ENCODE measurements around the gene KRT222. TPM values are rescaled to one million over a fixed set of nuclear protein-coding genes. Genes with fewer than 3 reads are reported as not detected.
A peak's percentile ranks its signal among the peaks of the same experiment; 100 is the strongest.

KRT222 gene
- total RNA-seq: not detected

DNA sequence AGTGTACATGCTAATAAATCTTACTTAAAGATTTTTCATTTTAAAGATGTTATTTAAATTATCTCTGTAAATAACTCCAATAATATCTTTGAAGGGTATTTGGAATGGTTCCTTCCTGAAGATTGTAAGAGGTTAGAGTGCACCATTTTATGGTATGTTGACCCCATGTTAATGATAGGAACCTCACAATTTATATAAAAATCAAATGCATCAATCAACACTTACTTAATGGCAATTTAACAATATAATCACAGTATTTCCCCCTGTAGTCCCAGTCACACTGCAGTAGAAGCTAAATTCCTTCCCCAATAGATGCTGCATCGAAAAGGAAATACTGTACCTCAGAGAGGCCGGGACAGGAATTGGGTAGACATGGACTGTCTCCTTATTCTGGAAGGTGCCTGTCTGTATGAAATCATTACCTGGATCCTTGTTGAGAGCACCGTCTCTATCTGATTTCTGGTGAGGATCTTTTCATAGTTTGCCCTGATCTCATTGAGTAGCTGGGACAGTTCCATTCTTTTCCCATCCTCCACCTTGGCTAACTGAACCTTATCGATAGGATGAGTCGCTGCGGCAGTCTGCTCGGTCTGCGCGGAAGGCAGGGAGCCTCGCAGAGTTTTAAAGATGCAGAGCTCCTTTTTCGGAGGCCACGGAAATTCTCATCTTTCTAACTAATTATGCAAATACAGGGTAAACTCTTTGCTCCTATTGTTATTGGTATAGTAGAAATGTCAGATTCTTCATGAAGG, at the start of gene KRT222:
Gene KRT222, minus strand, starts transcription at position 596 of the 752 bp plus-strand sequence. Its CDS starts 78 bp downstream, at position 518.
- CTCF ChIA-PET: interaction anchor here (0.7 to 2.3 kb wide), 2 partner anchors 128 to 984 kb away, joined by 4 to 5 read pairs; no protein-coding TSS in a partner anchor

DNA sequence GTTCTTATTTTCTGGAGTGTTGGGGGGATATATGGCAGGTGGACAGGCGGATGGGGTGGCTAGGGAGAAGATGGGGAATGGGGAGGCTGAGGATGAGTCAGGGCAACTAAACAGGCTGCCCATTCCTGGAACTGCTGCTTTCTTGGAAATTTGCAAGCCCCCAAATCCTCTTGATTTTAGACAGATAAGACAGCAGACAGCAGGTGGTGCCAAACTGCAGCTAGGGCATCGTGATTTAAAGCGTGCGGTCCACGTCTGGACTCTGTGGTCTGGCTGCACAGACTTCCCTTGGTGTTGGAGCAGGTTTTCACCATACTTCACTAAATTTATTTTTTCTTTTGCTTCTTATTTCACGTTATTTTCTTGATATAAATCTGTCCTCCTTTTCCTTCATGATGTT, 49.5 kb upstream of the KRT222 start:
- Mint-ChIP-seq H3K4me3 (no peak overlapping the region), H3K9me3 (ENCODE audit: low read depth) (no peaks in the 10 kb centered on the region), H3K4me1 (no peaks in the 10 kb centered on the region), H3K36me3 (no peaks in the 10 kb centered on the region), H3K27ac (no peak overlapping the region), H3K27me3 (peaks cover 41% of the 10 kb centered on the region)
- DNase-seq (no peak), ATAC-seq (no peak)
- CTCF ChIA-PET: no interaction called here

More for the DNA sequence above, at the start of gene KRT222:
- Mint-ChIP-seq H3K4me3 (peak within 1 kb of the TSS; percentile 2), H3K9me3 (ENCODE audit: low read depth) (no peaks in the 10 kb centered on the region), H3K27ac (no peak within 1 kb of the TSS), H3K36me3 (peaks cover 2% of the 10 kb centered on the region), H3K27me3 (peaks cover 44% of the 10 kb centered on the region), H3K4me1 (peaks cover 6% of the 10 kb centered on the region)
- no peak for DNase-seq
- ATAC-seq: no peak

DNA sequence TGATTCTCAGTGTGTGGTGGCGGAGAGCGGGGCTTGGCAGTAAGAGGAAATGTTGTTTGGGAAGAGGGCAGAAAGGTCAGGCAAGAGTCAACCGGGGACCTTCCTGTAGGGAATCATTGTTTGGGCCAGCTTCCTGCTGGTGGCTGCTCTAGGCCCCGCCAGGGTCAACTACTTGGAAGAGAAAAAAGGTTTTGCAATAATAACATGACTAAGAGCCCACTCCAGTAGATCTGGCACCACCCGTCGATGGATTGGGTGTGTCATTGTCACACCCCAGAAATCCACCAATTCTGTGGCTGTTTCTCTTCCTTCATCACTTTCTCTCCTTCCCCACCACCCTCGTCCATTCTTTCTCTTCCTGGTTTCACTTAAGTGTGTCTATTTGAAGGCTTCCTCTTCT, 42.8 kb upstream of the KRT222 start:
- no peaks in the 10 kb centered on the region for H3K9me3 Mint-ChIP-seq (ENCODE audit: low read depth)
- CTCF ChIA-PET: no interaction called here
- peak overlapping the region; percentile 11 for H3K27ac Mint-ChIP-seq
- no peak overlapping the region for H3K4me3 Mint-ChIP-seq
- H3K27me3 Mint-ChIP-seq: peaks cover 39% of the 10 kb centered on the region
- no peak for DNase-seq
- H3K36me3 Mint-ChIP-seq: no peaks in the 10 kb centered on the region
- H3K4me1 Mint-ChIP-seq: no peaks in the 10 kb centered on the region
- ATAC-seq: no peak

DNA sequence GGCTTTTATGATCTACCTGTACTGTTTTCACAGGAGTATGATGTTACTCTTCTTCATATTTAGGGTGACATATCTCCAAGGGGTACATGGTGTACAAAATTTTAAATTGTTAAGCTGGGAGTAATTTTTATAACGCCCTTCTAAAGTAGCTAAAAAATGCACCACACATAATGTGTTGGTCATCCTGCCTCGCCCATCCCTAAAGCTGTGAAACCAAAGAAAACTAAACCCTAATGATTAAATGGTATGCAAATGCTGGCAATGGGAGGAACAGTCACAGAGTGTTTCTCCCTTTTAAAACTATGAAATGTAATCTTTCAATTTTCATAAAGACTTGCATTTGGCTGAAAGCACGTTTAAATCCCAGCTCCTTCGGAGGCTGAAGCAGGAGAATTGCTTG, 40.6 kb upstream of the KRT222 start:
- peaks cover 43% of the 10 kb centered on the region for H3K27me3 Mint-ChIP-seq
- CTCF ChIA-PET: interaction anchor here (1.0 to 1.1 kb wide), 2 partner anchors 10 to 85 kb away, joined by 3 to 5 read pairs; no protein-coding TSS in a partner anchor
- H3K36me3 Mint-ChIP-seq: no peaks in the 10 kb centered on the region
- ATAC-seq (no peak), DNase-seq (no peak)
- no peak overlapping the region for H3K27ac Mint-ChIP-seq
- no peaks in the 10 kb centered on the region for H3K9me3 Mint-ChIP-seq (ENCODE audit: low read depth)
- no peaks in the 10 kb centered on the region for H3K4me1 Mint-ChIP-seq
- no peak overlapping the region for H3K4me3 Mint-ChIP-seq

DNA sequence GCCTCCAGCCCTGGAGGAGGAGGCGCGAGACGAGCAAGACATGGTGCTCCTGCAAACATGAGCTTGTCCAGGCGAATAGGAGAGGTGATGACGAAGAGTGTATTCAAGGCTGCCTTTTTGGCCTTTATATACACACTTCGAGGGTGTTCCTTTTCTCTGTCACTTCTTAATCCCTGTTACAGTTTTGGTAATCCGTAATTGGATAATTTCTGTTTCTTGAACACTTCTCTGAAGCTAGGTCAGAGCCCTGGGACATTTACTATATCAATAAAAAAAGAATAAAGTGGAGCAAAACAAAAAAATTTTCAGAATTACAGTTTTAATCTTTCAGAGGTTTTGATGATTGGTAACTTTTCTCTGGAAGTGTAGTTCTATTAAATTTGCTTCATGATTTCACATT, 38.7 kb upstream of the KRT222 start, which contains the start of gene KRT24:
Gene KRT24, minus strand, starts transcription at position 101 of the 400 bp plus-strand sequence. Its CDS starts 59 bp downstream, at position 42.
- ATAC-seq: no peak
- Mint-ChIP-seq H3K4me1 (no peaks in the 10 kb centered on the region), H3K36me3 (no peaks in the 10 kb centered on the region), H3K27me3 (peaks cover 48% of the 10 kb centered on the region), H3K4me3 (no peak within 1 kb of the TSS), H3K27ac (no peak within 1 kb of the TSS), H3K9me3 (ENCODE audit: low read depth) (no peaks in the 10 kb centered on the region)
- no peak for DNase-seq
- CTCF ChIA-PET: interaction anchor here (0.6 to 1.1 kb wide), 2 partner anchors 940 to 945 kb away, joined by 3 read pairs; no protein-coding TSS in a partner anchor

DNA sequence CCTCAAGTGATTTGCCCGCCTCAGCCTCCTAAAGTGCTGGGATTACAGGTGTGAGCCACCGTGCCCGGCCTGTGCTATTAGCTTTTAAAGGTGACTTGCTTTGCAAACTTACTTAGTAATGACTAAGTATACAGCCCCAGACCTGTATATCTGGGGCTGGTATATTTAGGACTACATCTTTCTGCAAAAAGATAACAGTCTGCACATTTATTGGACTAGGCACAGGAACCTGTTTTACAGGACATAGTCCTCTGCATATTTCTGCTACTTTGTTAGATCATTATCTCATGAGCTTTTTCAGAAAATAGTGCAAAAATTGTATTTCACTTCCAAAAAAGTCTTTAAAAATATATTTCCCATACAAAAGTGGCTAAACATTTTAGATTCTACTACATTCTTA, 37.3 kb upstream of the KRT222 start:
- Mint-ChIP-seq H3K9me3 (ENCODE audit: low read depth) (no peaks in the 10 kb centered on the region), H3K4me3 (no peak overlapping the region), H3K27me3 (peaks cover 46% of the 10 kb centered on the region), H3K4me1 (no peaks in the 10 kb centered on the region), H3K27ac (no peak overlapping the region), H3K36me3 (no peaks in the 10 kb centered on the region)
- DNase-seq (no peak), ATAC-seq (no peak)
- CTCF ChIA-PET: no interaction called here

DNA sequence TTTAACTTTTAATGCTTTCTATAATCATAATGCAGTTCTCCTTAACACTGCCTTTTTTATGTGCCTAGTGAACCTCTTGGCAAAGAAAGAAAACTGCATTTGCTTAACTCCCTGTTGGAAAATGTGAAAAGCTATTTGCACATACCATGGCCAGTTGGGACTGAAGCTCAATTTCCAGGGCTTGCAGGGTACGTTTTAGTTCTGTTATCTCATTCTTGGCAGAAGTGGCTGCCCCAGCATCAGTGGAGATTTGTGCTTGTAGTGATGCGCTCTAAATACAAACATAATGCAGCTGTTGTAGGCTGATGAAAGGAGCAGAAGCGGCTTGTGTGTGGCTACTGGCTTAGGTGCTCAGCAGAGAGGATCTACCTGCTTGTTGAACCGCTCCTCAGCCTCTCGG, 34.9 kb upstream of the KRT222 start:
- Mint-ChIP-seq H3K36me3 (no peaks in the 10 kb centered on the region), H3K4me1 (no peaks in the 10 kb centered on the region), H3K27me3 (peaks cover 51% of the 10 kb centered on the region), H3K27ac (no peak overlapping the region), H3K4me3 (no peak overlapping the region), H3K9me3 (ENCODE audit: low read depth) (no peaks in the 10 kb centered on the region)
- no peak for DNase-seq
- no peak for ATAC-seq
- CTCF ChIA-PET: no interaction called here

DNA sequence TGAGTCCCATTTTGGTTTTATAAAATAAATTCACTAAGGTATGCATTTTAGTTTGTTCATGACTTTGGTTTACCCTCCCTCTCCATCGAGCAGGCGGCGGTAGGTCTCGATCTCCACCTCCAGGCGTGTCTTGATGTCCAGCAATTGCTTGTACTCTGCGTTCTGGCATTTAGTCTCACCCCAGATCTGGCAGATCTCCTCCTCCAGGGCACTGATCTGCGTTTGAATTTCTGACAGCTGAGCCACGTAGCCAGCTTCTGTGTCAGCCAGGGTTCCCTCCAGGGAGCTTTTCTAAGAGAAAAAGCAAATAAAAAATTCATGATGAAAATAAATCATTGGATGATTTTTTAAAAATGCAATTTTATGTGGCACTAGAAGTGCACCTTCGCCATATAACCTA, 34.4 kb upstream of the KRT222 start:
- no peak for ATAC-seq
- no peak overlapping the region for H3K4me3 Mint-ChIP-seq
- H3K4me1 Mint-ChIP-seq: no peaks in the 10 kb centered on the region
- no peaks in the 10 kb centered on the region for H3K9me3 Mint-ChIP-seq (ENCODE audit: low read depth)
- H3K27ac Mint-ChIP-seq: no peak overlapping the region
- CTCF ChIA-PET: no interaction called here
- no peak for DNase-seq
- peaks cover 49% of the 10 kb centered on the region for H3K27me3 Mint-ChIP-seq
- no peaks in the 10 kb centered on the region for H3K36me3 Mint-ChIP-seq

DNA sequence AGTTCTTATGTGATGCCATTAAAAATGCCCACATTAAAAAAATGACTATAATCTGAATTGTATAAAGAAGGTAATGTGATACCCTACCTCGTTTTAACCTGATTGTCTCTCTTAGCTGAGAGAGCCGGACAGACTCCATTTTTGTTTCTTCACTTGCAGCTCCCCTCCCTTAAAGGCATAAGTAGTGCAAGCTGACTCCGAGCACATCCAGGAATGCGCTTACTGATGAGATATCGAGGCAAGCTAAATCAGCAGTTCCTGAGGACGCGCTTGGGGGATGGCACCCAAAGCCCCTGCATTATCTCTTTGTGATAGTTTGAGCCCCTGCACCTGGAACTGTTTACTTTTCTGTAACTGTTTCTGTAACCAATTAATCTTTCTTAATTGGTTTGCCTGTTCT, 32.3 kb upstream of the KRT222 start:
- Mint-ChIP-seq H3K27ac (no peak overlapping the region), H3K4me3 (no peak overlapping the region), H3K9me3 (ENCODE audit: low read depth) (no peaks in the 10 kb centered on the region), H3K36me3 (no peaks in the 10 kb centered on the region), H3K4me1 (no peaks in the 10 kb centered on the region), H3K27me3 (peaks cover 53% of the 10 kb centered on the region)
- CTCF ChIA-PET: no interaction called here
- DNase-seq: no peak
- no peak for ATAC-seq

DNA sequence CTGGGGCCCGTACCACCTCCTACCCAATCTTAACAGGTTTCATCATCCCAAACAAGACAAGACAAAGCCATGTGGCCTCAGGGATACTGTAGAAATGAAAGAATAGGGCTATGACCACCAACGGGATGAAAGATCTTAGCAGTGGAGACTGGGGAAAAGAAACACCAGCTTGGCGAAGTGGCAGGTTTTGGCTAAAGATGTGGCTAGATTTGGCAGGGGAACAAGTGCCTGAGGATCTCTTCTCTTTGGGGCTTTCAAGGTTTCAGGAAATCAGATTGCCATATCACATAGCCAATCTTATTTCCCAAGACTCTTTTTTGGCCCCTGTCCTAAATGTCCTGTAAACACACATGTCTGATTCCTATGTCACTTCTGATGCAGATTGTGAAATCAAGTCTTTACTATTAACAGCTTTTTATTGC, 31.7 kb upstream of the KRT222 start:
- Mint-ChIP-seq H3K27ac (no peak overlapping the region), H3K27me3 (peaks cover 55% of the 10 kb centered on the region), H3K9me3 (ENCODE audit: low read depth) (no peaks in the 10 kb centered on the region), H3K4me3 (no peak overlapping the region), H3K4me1 (no peaks in the 10 kb centered on the region), H3K36me3 (no peaks in the 10 kb centered on the region)
- DNase-seq (no peak), ATAC-seq (no peak)
- CTCF ChIA-PET: no interaction called here

DNA sequence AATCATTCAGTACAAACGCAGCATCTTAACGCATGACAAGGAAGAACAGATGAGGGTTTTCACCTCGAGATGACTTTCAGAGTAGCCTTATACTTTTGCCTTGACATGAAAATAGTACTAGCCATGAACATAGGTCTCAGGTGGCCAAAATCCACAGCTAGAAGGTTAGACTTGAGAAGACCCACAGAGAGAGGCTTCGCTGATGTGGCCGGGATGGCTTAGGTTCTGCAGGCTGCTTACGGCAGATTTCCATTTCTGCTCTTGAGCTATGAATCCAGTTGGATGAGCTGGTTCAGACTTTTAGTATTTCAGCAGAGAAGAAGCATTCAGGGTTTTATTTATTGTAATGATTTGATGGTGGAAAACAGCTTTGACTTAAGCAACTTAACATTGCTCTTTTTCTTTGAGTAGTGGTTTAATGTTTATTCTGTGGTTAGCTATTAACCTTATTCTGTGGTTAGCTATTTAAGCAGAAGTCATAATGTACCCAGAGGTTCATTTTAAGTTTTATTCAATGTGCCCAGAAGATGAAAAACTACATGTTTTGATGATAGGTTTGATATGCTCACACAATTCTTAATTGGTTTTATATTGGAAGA, 31.0 kb upstream of the KRT222 start:
- no peaks in the 10 kb centered on the region for H3K36me3 Mint-ChIP-seq
- no peak overlapping the region for H3K4me3 Mint-ChIP-seq
- no peaks in the 10 kb centered on the region for H3K9me3 Mint-ChIP-seq (ENCODE audit: low read depth)
- H3K4me1 Mint-ChIP-seq: no peaks in the 10 kb centered on the region
- DNase-seq: no peak
- CTCF ChIA-PET: interaction anchor here (1.3 to 1.6 kb wide), 2 partner anchors 9 to 22 kb away, joined by 4 to 5 read pairs; no protein-coding TSS in a partner anchor
- H3K27me3 Mint-ChIP-seq: peaks cover 57% of the 10 kb centered on the region
- ATAC-seq: no peak
- H3K27ac Mint-ChIP-seq: no peak overlapping the region

DNA sequence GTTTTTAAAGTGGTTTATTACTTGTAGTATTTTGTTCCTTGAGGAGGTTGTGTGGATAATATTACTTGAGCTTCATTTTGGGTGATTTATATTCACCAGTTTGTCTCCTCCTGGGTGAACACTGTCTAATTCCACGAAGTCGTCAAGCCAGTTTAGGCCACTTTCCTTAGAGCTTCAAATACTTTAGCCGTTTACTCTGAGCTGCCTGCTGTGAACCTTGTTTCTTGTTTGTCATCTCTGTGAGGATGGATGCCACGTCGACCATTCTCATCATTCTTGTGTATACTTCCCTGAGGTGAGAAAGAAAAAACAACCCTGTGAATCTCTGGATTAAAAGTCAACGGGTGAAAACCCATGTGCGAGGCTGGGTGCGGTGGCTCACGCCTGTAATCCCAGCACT, 29.6 kb upstream of the KRT222 start:
- Mint-ChIP-seq H3K4me1 (no peaks in the 10 kb centered on the region), H3K4me3 (no peak overlapping the region), H3K9me3 (ENCODE audit: low read depth) (no peaks in the 10 kb centered on the region), H3K27me3 (peaks cover 64% of the 10 kb centered on the region), H3K27ac (no peak overlapping the region), H3K36me3 (no peaks in the 10 kb centered on the region)
- ATAC-seq (no peak), DNase-seq (no peak)
- CTCF ChIA-PET: interaction anchor here (1.3 kb wide), 1 partner anchor 24 kb away, joined by 4 read pairs; no protein-coding TSS in a partner anchor

DNA sequence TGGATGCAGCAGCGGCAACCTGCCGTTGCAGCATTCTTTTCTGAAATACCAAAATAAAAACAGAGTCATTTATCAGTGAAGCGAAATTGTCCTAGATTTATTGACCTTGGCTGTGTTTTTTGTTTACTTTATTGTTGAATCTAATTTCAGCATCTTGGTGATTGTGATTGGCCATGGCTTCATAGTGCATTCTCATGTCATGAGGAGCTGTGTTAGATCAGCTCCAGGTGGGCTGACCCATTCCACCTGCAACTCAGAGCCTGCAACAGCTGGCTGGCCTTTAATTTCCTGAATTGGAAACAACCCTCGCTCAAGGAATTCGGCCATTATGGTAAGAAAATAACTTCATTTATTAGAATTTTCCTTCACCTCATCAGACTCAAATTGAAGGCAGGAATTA, 22.1 kb upstream of the KRT222 start:
- Mint-ChIP-seq H3K27ac (no peak overlapping the region), H3K36me3 (no peaks in the 10 kb centered on the region), H3K4me1 (no peaks in the 10 kb centered on the region), H3K27me3 (peaks cover 37% of the 10 kb centered on the region), H3K9me3 (ENCODE audit: low read depth) (no peaks in the 10 kb centered on the region), H3K4me3 (no peak overlapping the region)
- no peak for DNase-seq
- ATAC-seq: no peak
- CTCF ChIA-PET: no interaction called here

DNA sequence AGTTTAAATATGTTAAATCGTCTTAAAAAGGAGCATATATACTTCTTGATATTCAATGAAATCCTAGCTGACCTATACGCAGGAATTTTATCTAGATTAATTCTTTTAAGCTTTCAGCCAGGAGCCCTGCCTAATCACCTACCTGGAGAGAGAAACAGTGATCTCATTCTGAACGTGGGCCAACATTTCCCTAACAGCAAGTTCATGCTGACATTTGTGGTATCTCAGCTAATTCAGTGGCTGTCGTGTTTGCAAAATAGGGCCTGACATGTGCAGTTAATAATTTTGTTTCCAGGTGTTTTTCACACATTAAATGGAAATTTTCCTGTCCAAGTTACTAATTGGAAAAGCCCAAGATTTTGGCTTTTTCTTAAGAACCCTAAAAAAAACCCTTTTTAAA, 21.2 kb upstream of the KRT222 start:
- DNase-seq: no peak

More for the DNA sequence above, 21.2 kb upstream of the KRT222 start:
- H3K9me3 Mint-ChIP-seq (ENCODE audit: low read depth): no peaks in the 10 kb centered on the region
- CTCF ChIA-PET: no interaction called here
- H3K27me3 Mint-ChIP-seq: peaks cover 37% of the 10 kb centered on the region
- H3K4me3 Mint-ChIP-seq: no peak overlapping the region
- H3K4me1 Mint-ChIP-seq: no peaks in the 10 kb centered on the region
- no peak overlapping the region for H3K27ac Mint-ChIP-seq
- no peak for ATAC-seq
- no peaks in the 10 kb centered on the region for H3K36me3 Mint-ChIP-seq
